Keratinocyte (primary cell): ENCODE data around the gene GRK6. TPM values are rescaled to one million over a fixed set of nuclear protein-coding genes. Genes with fewer than 3 reads are reported as not detected.
A peak's percentile ranks its signal among the peaks of the same experiment; 100 is the strongest.

Source experiments
- DNase-seq: peaks from one replicate; pipeline ENCODE4 v3.0.0-alpha.2; 2011; ENCODE audit warnings: low read depth, missing footprints, low spot score
- FAIRE-seq: peaks from 2 replicates; lab custom pipeline; 2011; peaks lifted over from hg19 to GRCh38; lab: Jason Lieb, UNC
- H2AFZ ChIP-seq: 2 replicates; pipeline ENCODE4 v1.6.0; 2012; ENCODE audit warnings: low read length, control low read depth, inconsistent platforms; ENCODE audit not compliant: control insufficient read depth
- H3K27ac ChIP-seq: 2 replicates; pipeline ENCODE4 v1.5.1; 2011; ENCODE audit warnings: low read length; ENCODE audit not compliant: control insufficient read depth, insufficient read depth
- H3K27me3 ChIP-seq: 3 replicates; pipeline ENCODE4 v1.6.0; 2011; ENCODE audit warnings: low read length; ENCODE audit not compliant: control insufficient read depth, insufficient read depth; ENCODE audit errors: extremely low read depth
- H3K36me3 ChIP-seq, 2 experiments: 2 replicates in 1 of 2; 3 replicates in 1 of 2; pipeline ENCODE4 v1.5.1; 2011; ENCODE audit warnings: low read length in 2 of 2, mild to moderate bottlenecking in 1 of 2; ENCODE audit not compliant: control insufficient read depth in 2 of 2, insufficient read depth in 2 of 2; ENCODE audit errors: extremely low read depth in 1 of 2
- H3K4me1 ChIP-seq: 3 replicates; pipeline ENCODE4 v1.5.1; 2011; ENCODE audit warnings: low read length; ENCODE audit not compliant: control insufficient read depth, insufficient read depth; ENCODE audit errors: extremely low read depth
- H3K4me2 ChIP-seq: 3 replicates; pipeline ENCODE4 v1.6.0; 2011; ENCODE audit warnings: low read depth, low read length; ENCODE audit not compliant: control insufficient read depth, insufficient read depth; ENCODE audit errors: extremely low read depth
- H3K4me3 ChIP-seq, 3 experiments: fragments of 200-600 bp in 1 of 3; sonication (generic) in 1 of 3; 2 replicates in 2 of 3; 3 replicates in 1 of 3; pipeline ENCODE4 v1.5.1; 2011 to 2016; ENCODE audit warnings: low read length in 3 of 3, mild to moderate bottlenecking in 3 of 3, control low read depth in 2 of 3, inconsistent platforms in 1 of 3, low read depth in 1 of 3, mixed read lengths in 1 of 3, mixed run types in 1 of 3, moderate library complexity in 1 of 3; ENCODE audit not compliant: control insufficient read depth in 2 of 3, insufficient read depth in 2 of 3; ENCODE audit errors: extremely low read depth in 1 of 3
- H3K79me2 ChIP-seq: 2 replicates; pipeline ENCODE4 v1.6.0; 2012; ENCODE audit warnings: low read length; ENCODE audit not compliant: control insufficient read depth, insufficient read depth
- H3K9ac ChIP-seq: 3 replicates; pipeline ENCODE4 v1.6.0; 2011; ENCODE audit warnings: low read length; ENCODE audit not compliant: control insufficient read depth, insufficient read depth; ENCODE audit errors: extremely low read depth
- H3K9me1 ChIP-seq: 3 replicates; pipeline ENCODE4 v1.6.0; 2011; ENCODE audit warnings: low read length; ENCODE audit not compliant: control insufficient read depth, insufficient read depth; ENCODE audit errors: extremely low read depth
- H3K9me3 ChIP-seq: 2 replicates; pipeline ENCODE4 v1.5.1; 2012; ENCODE audit warnings: low read depth, low read length; ENCODE audit not compliant: control insufficient read depth
- H4K20me1 ChIP-seq: 3 replicates; pipeline ENCODE4 v1.6.0; 2011; ENCODE audit warnings: low read length; ENCODE audit not compliant: control insufficient read depth, insufficient read depth; ENCODE audit errors: extremely low read depth
- EZH2 ChIP-seq: IDR thresholded peaks from one replicate; pipeline ENCODE4 v1.6.1; 2012; ENCODE audit warnings: inconsistent platforms, mild to moderate bottlenecking, low read length, moderate library complexity
- dilution Hi-C: fragments of 300-500 bp; cut with MboI; formaldehyde crosslinking; loops from one replicate; pipeline ENCODE4 v1.7.0; 2020; ENCODE audit warnings: low sequenced_read_pairs; ENCODE audit not compliant: extremely low pct_ligation_motif_present
- polyA plus RNA-seq, 5 experiments: library from polyadenylated mRNA; depleted of rRNA in 3 of 5; stranded (reverse) in 3 of 5; stranded (forward) in 1 of 5; unstranded in 1 of 5; fragments of >200 nt; gene quantifications; 1 replicate in 1 of 5; 2 replicates in 3 of 5; 3 replicates in 1 of 5; pipeline versions ENCODE4 v1.2.1 to v1.2.3, GENCODE V29; 2011 to 2012; ENCODE audit warnings: missing spikeins in 2 of 5, low read depth in 1 of 5, low replicate concordance in 1 of 5
- TF ChIP-seq, protein P1 (sequence below), 3 experiments: IDR thresholded peaks in 1 of 3; conservative IDR thresholded peaks in 1 of 3; optimal IDR thresholded peaks in 1 of 3; 2 replicates in 2 of 3; 3 replicates in 1 of 3; pipeline versions ENCODE3 to v1.5.1; 2011; ENCODE audit warnings: low read length in 3 of 3, mild to moderate bottlenecking in 3 of 3, moderate library complexity in 2 of 3, control low read depth in 1 of 3, inconsistent platforms in 1 of 3; ENCODE audit not compliant: insufficient read depth in 2 of 3; ENCODE audit errors: extremely low read depth in 1 of 3

GRK6 gene
- polyA plus RNA-seq, 1 donor (not counting 4 experiments of a cell fraction or from before 2014, with no cell fraction given) = 29.9 TPM

DNA sequence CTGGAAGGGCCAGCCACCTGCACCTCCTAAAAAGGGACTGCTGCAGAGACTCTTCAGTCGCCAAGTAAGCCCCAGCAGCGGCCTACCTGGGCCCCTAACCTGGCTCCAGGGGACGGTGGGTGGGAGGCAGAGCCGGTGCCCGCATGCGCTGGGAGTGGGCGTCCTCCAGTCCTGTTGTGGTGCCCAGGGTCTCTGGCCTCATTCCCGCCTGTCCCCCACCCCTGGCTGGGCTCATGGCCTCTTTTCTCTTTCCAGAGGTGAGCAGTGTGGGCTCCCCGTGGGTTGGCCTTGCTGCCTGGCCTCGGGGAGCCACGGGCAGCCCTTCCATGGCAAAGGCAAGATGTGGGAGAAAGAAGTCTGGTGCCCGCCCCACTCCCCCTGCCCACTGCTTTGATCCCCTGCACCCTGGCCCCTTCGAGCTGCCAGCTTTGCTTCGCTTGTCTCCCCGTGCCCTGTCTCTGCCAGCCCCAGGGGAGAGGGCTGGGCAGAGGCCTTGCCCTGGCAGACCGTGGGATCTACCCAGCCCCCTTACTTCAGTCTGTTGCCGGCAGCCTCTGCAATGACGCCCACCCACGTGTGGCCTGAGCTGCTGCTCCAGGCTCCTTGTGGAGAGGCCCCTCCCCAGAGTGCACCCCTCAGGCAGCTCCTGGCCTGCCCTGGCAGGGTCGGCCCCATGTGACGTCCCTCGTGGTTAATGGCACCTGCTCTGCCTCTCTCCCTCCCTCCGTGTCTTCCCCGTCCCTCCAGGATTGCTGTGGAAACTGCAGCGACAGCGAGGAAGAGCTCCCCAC lies 14.7 kb downstream of the GRK6 start:
- TF ChIP-seq, protein P1, sequence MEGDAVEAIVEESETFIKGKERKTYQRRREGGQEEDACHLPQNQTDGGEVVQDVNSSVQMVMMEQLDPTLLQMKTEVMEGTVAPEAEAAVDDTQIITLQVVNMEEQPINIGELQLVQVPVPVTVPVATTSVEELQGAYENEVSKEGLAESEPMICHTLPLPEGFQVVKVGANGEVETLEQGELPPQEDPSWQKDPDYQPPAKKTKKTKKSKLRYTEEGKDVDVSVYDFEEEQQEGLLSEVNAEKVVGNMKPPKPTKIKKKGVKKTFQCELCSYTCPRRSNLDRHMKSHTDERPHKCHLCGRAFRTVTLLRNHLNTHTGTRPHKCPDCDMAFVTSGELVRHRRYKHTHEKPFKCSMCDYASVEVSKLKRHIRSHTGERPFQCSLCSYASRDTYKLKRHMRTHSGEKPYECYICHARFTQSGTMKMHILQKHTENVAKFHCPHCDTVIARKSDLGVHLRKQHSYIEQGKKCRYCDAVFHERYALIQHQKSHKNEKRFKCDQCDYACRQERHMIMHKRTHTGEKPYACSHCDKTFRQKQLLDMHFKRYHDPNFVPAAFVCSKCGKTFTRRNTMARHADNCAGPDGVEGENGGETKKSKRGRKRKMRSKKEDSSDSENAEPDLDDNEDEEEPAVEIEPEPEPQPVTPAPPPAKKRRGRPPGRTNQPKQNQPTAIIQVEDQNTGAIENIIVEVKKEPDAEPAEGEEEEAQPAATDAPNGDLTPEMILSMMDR (optimal IDR thresholded peaks at IDR 0.05 in 1 of 3, IDR thresholded peaks at IDR 0.05 in 1 of 3, conservative IDR thresholded peaks at IDR 0.05 in 1 of 3; ENCODE audit: extremely low read depth in 1 of 3, insufficient read depth in 2 of 3, low read length in 3 of 3) = no peak
- TF ChIP-seq EZH2 = no peak
- H3K27me3 ChIP-seq = no peaks in the 10 kb centered on the region
- FAIRE-seq = no peak
- no peak overlapping the region for H3K9ac ChIP-seq
- dilution Hi-C loops = no loop called here
- H3K4me1 ChIP-seq = peaks cover 40% of the 10 kb centered on the region
- H3K27ac ChIP-seq = no peak overlapping the region
- H3K4me2 ChIP-seq = no peak overlapping the region
- no peaks in the 10 kb centered on the region for H3K9me3 ChIP-seq
- H2AFZ ChIP-seq = no peak overlapping the region
- peaks cover 4 to 17% of the 10 kb centered on the region in 2 experiments for H3K36me3 ChIP-seq
- no peaks in the 10 kb centered on the region for H3K79me2 ChIP-seq
- H3K9me1 ChIP-seq = no peaks in the 10 kb centered on the region
- no peak for DNase-seq
- no peaks in the 10 kb centered on the region for H4K20me1 ChIP-seq
- H3K4me3 ChIP-seq = no peak overlapping the region

DNA sequence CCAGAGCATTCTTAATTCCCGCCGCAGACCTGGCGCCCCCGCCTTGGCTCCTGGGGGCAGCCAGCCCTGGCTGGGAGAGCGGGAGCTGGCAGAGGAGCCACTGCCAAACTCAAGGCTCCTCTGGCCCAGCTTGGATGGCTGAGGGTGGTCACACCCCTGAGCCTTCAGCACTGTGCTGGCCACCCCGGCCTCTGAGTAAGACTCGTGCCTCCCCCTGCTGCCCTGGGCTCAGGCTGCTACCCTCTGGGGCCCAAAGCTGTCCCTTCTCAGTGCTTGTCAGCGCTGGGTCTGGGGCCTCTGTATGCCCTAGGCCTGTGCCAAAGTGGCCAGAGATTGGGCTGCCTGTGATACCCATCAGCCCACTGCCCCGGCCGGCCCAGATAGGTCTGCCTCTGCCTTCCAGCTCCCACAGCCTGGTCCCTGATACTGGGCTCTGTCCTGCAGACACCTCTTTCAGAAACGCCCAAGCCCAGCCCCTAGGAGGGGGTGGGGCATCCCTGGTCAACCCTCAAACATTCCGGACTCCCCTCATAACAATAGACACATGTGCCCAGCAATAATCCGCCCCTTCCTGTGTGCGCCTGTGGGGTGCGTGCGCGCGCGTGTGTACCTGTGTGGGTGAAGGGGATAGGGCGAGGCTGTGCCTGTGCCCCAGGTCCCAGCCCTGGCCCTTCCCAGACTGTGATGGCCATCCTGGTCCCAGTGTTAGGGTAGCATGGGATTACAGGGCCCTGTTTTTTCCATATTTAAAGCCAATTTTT lies 15.8 kb downstream of the GRK6 start:
- Histone ChIP-seq H3K9me3 (no peaks in the 10 kb centered on the region), H3K36me3 (peaks cover 2 to 13% of the 10 kb centered on the region in 2 experiments), H2AFZ (no peak overlapping the region), H3K27me3 (no peaks in the 10 kb centered on the region), H3K4me1 (peaks cover 41% of the 10 kb centered on the region), H3K4me2 (no peak overlapping the region), H3K9me1 (no peaks in the 10 kb centered on the region), H3K27ac (no peak overlapping the region), H3K4me3 (no peak overlapping the region), H3K79me2 (no peaks in the 10 kb centered on the region), H4K20me1 (no peaks in the 10 kb centered on the region), H3K9ac (peak overlapping the region; percentile 3)
- FAIRE-seq = no peak
- dilution Hi-C loops = no loop called here
- DNase-seq = no peak
- TF ChIP-seq, protein P1 (optimal IDR thresholded peaks at IDR 0.05 in 1 of 3, IDR thresholded peaks at IDR 0.05 in 1 of 3, conservative IDR thresholded peaks at IDR 0.05 in 1 of 3; ENCODE audit: extremely low read depth in 1 of 3, insufficient read depth in 2 of 3, low read length in 3 of 3) = no peak
- no peak for TF ChIP-seq EZH2
